Natural killer cell treated with Interleukin-12 subunit alpha and Interleukin-12 subunit beta and Interleukin-15 and Interleukin-18, amount 100 ng/mL, for 72 hours (primary cell): ENCODE data around the gene IVL. TPM values are rescaled to one million over a fixed set of nuclear protein-coding genes. Genes with fewer than 3 reads are reported as not detected.
A peak's percentile ranks its signal among the peaks of the same experiment; 100 is the strongest.

Source experiments
- ATAC-seq, 2 donors: fragments of 150-1000 bp; cut with Tn5 transposase in 1 of 2; sonication (Bioruptor Pico), chemical (Tn5 transposase) in 1 of 2; 2 replicates each; pipeline ENCODE4 v1.10.0; 2021
- DNase-seq: peaks from one replicate; pipeline ENCODE4 v3.0.0; 2022; ENCODE audit warnings: low spot score
- H3K27ac Mint-ChIP-seq, 2 donors: 1 replicate in 1 of 2; 2 replicates in 1 of 2; pipeline ENCODE4 v1.8.0; 2022; ENCODE audit warnings: mixed read lengths in 2 of 2, mild to moderate bottlenecking in 1 of 2, moderate library complexity in 1 of 2
- H3K27me3 Mint-ChIP-seq, 2 donors: 1 replicate in 1 of 2; 2 replicates in 1 of 2; pipeline ENCODE4 v1.8.0; 2022; ENCODE audit warnings: mixed read lengths in 2 of 2
- H3K36me3 Mint-ChIP-seq: one replicate; pipeline ENCODE4 v1.8.0; 2022; ENCODE audit warnings: mixed read lengths
- H3K4me1 Mint-ChIP-seq, 2 donors: 1 replicate in 1 of 2; 2 replicates in 1 of 2; pipeline ENCODE4 v1.8.0; 2022; ENCODE audit warnings: low read depth in 2 of 2, mixed read lengths in 2 of 2, mild to moderate bottlenecking in 1 of 2
- H3K4me3 Mint-ChIP-seq: one replicate; pipeline ENCODE4 v1.8.0; 2022; ENCODE audit warnings: mixed read lengths
- H3K9me3 Mint-ChIP-seq: 2 replicates; pipeline ENCODE4 v1.8.0; 2022; ENCODE audit warnings: mixed read lengths
- total RNA-seq, 2 donors: library from RNA; stranded (reverse); gene quantifications; one replicate each; pipeline ENCODE4 v1.2.3, GENCODE V29; 2022

Gene IVL
- total RNA-seq, 2 donors from 2014 or later: not detected

GRCh38 chr1:152880316-152880715 is 28.0 kb upstream of the IVL start:
- Mint-ChIP-seq H3K27ac (no peak overlapping the region), H3K4me3 (no peak overlapping the region), H3K27me3 (peaks cover 21% of the 10 kb centered on the region in 2 donors), H3K4me1 (no peaks in the 10 kb centered on the region), H3K36me3 (no peaks in the 10 kb centered on the region), H3K9me3 (no peaks in the 10 kb centered on the region)
- DNase-seq: no peak
- no peak for ATAC-seq

- no peak for ATAC-seq
- Mint-ChIP-seq H3K4me3 (no peak overlapping the region), H3K36me3 (no peaks in the 10 kb centered on the region), H3K9me3 (no peaks in the 10 kb centered on the region), H3K27ac (no peak overlapping the region), H3K4me1 (no peaks in the 10 kb centered on the region), H3K27me3 (peaks cover 16 to 24% of the 10 kb centered on the region in 2 donors)
- no peak for DNase-seq
Measured at GRCh38 chr1:152880907-152881306, 27.4 kb upstream of the IVL start.

- Mint-ChIP-seq H3K4me1 (no peaks in the 10 kb centered on the region), H3K9me3 (no peaks in the 10 kb centered on the region), H3K4me3 (no peak overlapping the region), H3K27ac (no peak overlapping the region), H3K27me3 (peaks cover 8 to 15% of the 10 kb centered on the region in 2 donors), H3K36me3 (no peaks in the 10 kb centered on the region)
- DNase-seq: no peak
- no peak for ATAC-seq
Measured at GRCh38 chr1:152884085-152884484, 24.3 kb upstream of the IVL start.

- Mint-ChIP-seq H3K27ac (no peak overlapping the region), H3K27me3 (peaks cover 9 to 15% of the 10 kb centered on the region in 2 donors), H3K36me3 (no peaks in the 10 kb centered on the region), H3K4me3 (no peak overlapping the region), H3K9me3 (no peaks in the 10 kb centered on the region), H3K4me1 (no peaks in the 10 kb centered on the region)
- ATAC-seq (no peak), DNase-seq (no peak)
Measured at GRCh38 chr1:152884506-152884905, 23.8 kb upstream of the IVL start.

- no peaks in the 10 kb centered on the region for H3K4me1 Mint-ChIP-seq
- H3K9me3 Mint-ChIP-seq: no peaks in the 10 kb centered on the region
- no peak overlapping the region for H3K27ac Mint-ChIP-seq
- H3K27me3 Mint-ChIP-seq: peaks cover 14 to 17% of the 10 kb centered on the region in 2 donors
- no peak for DNase-seq
- H3K36me3 Mint-ChIP-seq: no peaks in the 10 kb centered on the region
- no peak for ATAC-seq
- no peak overlapping the region for H3K4me3 Mint-ChIP-seq
Measured at GRCh38 chr1:152884966-152885624, 23.3 kb upstream of the IVL start.

GRCh38 chr1:152886085-152886484 is 22.3 kb upstream of the IVL start:
- Mint-ChIP-seq H3K4me3 (no peak overlapping the region), H3K4me1 (no peaks in the 10 kb centered on the region), H3K27ac (no peak overlapping the region), H3K27me3 (peaks cover 16 to 20% of the 10 kb centered on the region in 2 donors), H3K36me3 (no peaks in the 10 kb centered on the region), H3K9me3 (no peaks in the 10 kb centered on the region)
- DNase-seq (no peak), ATAC-seq (no peak)

- H3K27ac Mint-ChIP-seq: no peak overlapping the region
Measured at GRCh38 chr1:152886758-152887409, 21.5 kb upstream of the IVL start.

GRCh38 chr1:152888126-152888525 is 20.2 kb upstream of the IVL start:
- no peaks in the 10 kb centered on the region for H3K9me3 Mint-ChIP-seq
- H3K27me3 Mint-ChIP-seq: peaks cover 22 to 25% of the 10 kb centered on the region in 2 donors
- no peaks in the 10 kb centered on the region for H3K4me1 Mint-ChIP-seq
- H3K36me3 Mint-ChIP-seq: no peaks in the 10 kb centered on the region
- ATAC-seq (no peak), DNase-seq (no peak)
- H3K27ac Mint-ChIP-seq: no peak overlapping the region
- no peak overlapping the region for H3K4me3 Mint-ChIP-seq

More at GRCh38 chr1:152886758-152887409, 21.5 kb upstream of the IVL start:
- Mint-ChIP-seq H3K9me3 (no peaks in the 10 kb centered on the region), H3K27me3 (peaks cover 20% of the 10 kb centered on the region in 2 donors), H3K4me1 (no peaks in the 10 kb centered on the region), H3K4me3 (no peak overlapping the region), H3K36me3 (no peaks in the 10 kb centered on the region)
- ATAC-seq (peak; percentile 46 to 53), DNase-seq (no peak)

- no peak for DNase-seq
- H3K36me3 Mint-ChIP-seq: no peaks in the 10 kb centered on the region
- H3K27ac Mint-ChIP-seq: no peak overlapping the region
- H3K27me3 Mint-ChIP-seq: peaks cover 40 to 56% of the 10 kb centered on the region in 2 donors
- peaks cover 4% of the 10 kb centered on the region for H3K9me3 Mint-ChIP-seq
- no peak for ATAC-seq
- no peak overlapping the region for H3K4me3 Mint-ChIP-seq
- H3K4me1 Mint-ChIP-seq: no peaks in the 10 kb centered on the region
Measured at GRCh38 chr1:152899027-152899426, 9.3 kb upstream of the IVL start.

GRCh38 chr1:152899883-152900282 is 8.5 kb upstream of the IVL start:
- no peaks in the 10 kb centered on the region for H3K36me3 Mint-ChIP-seq
- no peak overlapping the region for H3K4me3 Mint-ChIP-seq
- peaks cover 35 to 47% of the 10 kb centered on the region in 2 donors for H3K27me3 Mint-ChIP-seq
- no peaks in the 10 kb centered on the region for H3K4me1 Mint-ChIP-seq
- no peak for DNase-seq
- no peak for ATAC-seq
- no peak overlapping the region for H3K27ac Mint-ChIP-seq
- no peaks in the 10 kb centered on the region for H3K9me3 Mint-ChIP-seq

- Mint-ChIP-seq H3K27me3 (peaks cover 29 to 40% of the 10 kb centered on the region in 2 donors), H3K4me1 (peaks cover 0 to 5% of the 10 kb centered on the region in 2 donors), H3K36me3 (no peaks in the 10 kb centered on the region), H3K27ac (no peak overlapping the region), H3K4me3 (no peak overlapping the region), H3K9me3 (no peaks in the 10 kb centered on the region)
- ATAC-seq (no peak), DNase-seq (no peak)
Measured at GRCh38 chr1:152901631-152902030, 6.7 kb upstream of the IVL start.

GRCh38 chr1:152902636-152903035 is 5.7 kb upstream of the IVL start:
- Mint-ChIP-seq H3K27ac (no peak overlapping the region), H3K9me3 (no peaks in the 10 kb centered on the region), H3K4me3 (no peak overlapping the region), H3K36me3 (no peaks in the 10 kb centered on the region), H3K27me3 (peaks cover 22 to 38% of the 10 kb centered on the region in 2 donors), H3K4me1 (peaks cover 0 to 7% of the 10 kb centered on the region in 2 donors)
- ATAC-seq (no peak), DNase-seq (no peak)

GRCh38 chr1:152904688-152905440 is 3.5 kb upstream of the IVL start:
- no peak for ATAC-seq
- H3K4me1 Mint-ChIP-seq: peaks cover 3 to 9% of the 10 kb centered on the region in 2 donors

GRCh38 chr1:152906023-152906565 is 2.3 kb upstream of the IVL start:
- Mint-ChIP-seq H3K36me3 (no peaks in the 10 kb centered on the region), H3K27ac (peak overlapping the region in 1 of 2 donors; percentile 32), H3K4me1 (peaks cover 4 to 11% of the 10 kb centered on the region in 2 donors), H3K4me3 (peak overlapping the region; percentile 2), H3K27me3 (peaks cover 16 to 24% of the 10 kb centered on the region in 2 donors), H3K9me3 (no peaks in the 10 kb centered on the region)
- DNase-seq (no peak), ATAC-seq (peak in 1 of 2 donors; percentile 41)

More at GRCh38 chr1:152904688-152905440, 3.5 kb upstream of the IVL start:
- Mint-ChIP-seq H3K27me3 (peaks cover 22 to 33% of the 10 kb centered on the region in 2 donors), H3K4me3 (no peak overlapping the region), H3K9me3 (no peaks in the 10 kb centered on the region), H3K27ac (no peak overlapping the region), H3K36me3 (no peaks in the 10 kb centered on the region)
- DNase-seq: no peak
